ENCODE results near the gene VASH1.
"Not testable (repeated sequence)": the region's sequence is repeated elsewhere in the genome, so short reads cannot be mapped to it uniquely, and the experiment has no call there.

The VASH1 gene
- total RNA-seq: 2.8 to 48.3 (median 11.0) reads per million in 9 experiments

DNA sequence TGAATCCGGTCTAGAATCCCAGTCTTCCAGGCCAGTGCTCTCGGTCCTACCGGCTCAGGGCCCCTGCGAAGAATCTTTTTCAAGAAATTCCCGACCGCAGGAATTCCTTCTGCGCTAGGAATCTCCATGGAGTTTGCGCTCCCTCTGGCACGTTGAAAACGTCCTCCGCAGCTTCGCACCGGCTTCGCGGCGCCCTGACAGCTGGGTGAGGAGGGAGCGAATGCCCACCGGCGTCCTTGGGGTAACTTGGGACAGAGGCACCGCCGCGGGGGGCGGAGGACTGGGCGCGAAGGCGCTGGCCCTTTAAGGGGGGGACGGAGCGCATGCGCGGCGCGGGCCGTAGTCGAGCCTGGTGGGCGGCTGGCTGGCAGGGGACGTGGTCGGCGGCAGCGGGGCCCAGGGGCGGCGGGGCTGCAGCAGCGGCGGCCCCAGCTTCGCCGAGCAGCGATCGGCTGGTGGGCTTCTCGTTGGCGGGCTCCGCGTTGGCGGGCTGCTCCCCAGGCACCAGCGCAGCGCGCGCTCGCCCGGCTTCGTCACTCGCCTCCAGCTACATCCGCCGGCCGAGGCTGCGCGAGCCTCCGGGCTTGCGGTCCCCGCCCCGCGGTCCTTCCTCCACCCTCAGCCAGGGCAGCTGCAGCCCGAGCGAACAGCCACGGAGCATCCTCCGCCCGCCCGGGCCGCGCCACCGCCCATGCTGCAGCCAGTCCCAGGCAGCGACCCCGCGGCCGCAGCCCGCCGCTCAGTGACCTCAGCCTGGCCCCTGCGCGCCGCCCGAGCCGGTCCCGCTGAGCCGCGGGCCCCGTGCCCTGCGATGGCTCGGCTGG lies at the start of gene VASH1:
Gene VASH1 (plus strand): TSS at position 333 of the 824 bp plus-strand sequence. CDS start 1,354 bp downstream, outside the sequence.
- Mint-ChIP-seq H3K36me3 (ENCODE audit: insufficient read depth) (peaks cover 3% of the 10 kb centered on the region), H3K27me3 (peaks cover 22 to 38% of the 10 kb centered on the region in 2 donors), H3K4me3 (peak within 1 kb of the TSS; percentile 81 to 86), H3K27ac (peak within 1 kb of the TSS; percentile 65 to 87), H3K4me1 (ENCODE audit: low read depth in 2 of 2) (peaks cover 0 to 15% of the 10 kb centered on the region in 2 donors), H3K9me3 (no peaks in the 10 kb centered on the region)
- ATAC-seq (replicated peaks) (peak; percentile 84), DNase-seq (peak; percentile 30 to 53 (median 38))

DNA sequence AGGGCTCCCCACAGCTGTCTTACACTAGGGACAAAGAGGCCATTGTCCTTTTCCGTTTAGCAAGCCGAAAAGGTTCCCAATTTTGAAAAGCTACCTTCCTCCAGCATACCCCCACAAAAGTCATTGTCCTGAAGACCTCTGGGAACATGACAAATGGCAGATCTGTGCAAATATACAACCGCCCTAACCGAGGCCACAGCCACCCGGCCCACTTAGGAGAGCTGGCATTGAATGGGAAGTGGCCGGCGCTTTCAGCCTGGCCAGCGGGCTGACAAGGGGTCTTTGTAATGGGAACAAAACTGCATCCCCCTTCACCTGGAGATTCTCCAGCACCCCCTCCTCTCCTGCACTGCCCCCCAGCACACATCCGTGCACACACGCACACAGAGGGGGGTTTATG lies 48.1 kb upstream of the VASH1 start:
- H3K36me3 Mint-ChIP-seq (ENCODE audit: insufficient read depth): no peaks in the 10 kb centered on the region
- DNase-seq: no peak
- no peak overlapping the region for H3K4me3 Mint-ChIP-seq
- H3K27ac Mint-ChIP-seq: no peak overlapping the region
- no peaks in the 10 kb centered on the region for H3K4me1 Mint-ChIP-seq (ENCODE audit: low read depth in 2 of 2)
- H3K27me3 Mint-ChIP-seq: peaks cover 20 to 60% of the 10 kb centered on the region in 2 donors
- ATAC-seq (replicated peaks): no peak
- no peaks in the 10 kb centered on the region for H3K9me3 Mint-ChIP-seq

DNA sequence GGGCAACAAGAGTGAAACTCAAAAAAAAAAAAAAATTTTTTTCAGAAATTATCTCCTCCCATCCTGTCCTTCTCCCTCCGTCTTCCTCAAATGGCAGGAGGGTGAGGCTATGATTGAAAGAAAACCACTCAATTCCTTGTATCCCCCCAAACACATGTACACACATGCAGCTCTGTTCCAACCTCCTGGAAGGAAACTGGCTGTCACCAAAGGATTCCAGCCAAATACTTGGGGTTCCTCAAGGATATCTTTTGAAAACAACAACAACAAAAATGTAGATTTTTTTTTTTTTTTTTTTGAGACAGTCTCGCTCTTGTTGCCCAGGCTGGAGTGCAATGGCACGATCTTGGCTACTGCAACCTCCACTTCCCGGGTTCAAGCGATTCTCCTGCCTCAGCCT lies 46.8 kb upstream of the VASH1 start:
- no peaks in the 10 kb centered on the region for H3K4me1 Mint-ChIP-seq (ENCODE audit: low read depth in 2 of 2)
- ATAC-seq (replicated peaks): no peak
- DNase-seq: no peak
- H3K27ac Mint-ChIP-seq: no peak overlapping the region
- H3K4me3 Mint-ChIP-seq: no peak overlapping the region
- no peaks in the 10 kb centered on the region for H3K36me3 Mint-ChIP-seq (ENCODE audit: insufficient read depth)
- H3K27me3 Mint-ChIP-seq: peaks cover 23 to 72% of the 10 kb centered on the region in 2 donors
- H3K9me3 Mint-ChIP-seq: no peaks in the 10 kb centered on the region

DNA sequence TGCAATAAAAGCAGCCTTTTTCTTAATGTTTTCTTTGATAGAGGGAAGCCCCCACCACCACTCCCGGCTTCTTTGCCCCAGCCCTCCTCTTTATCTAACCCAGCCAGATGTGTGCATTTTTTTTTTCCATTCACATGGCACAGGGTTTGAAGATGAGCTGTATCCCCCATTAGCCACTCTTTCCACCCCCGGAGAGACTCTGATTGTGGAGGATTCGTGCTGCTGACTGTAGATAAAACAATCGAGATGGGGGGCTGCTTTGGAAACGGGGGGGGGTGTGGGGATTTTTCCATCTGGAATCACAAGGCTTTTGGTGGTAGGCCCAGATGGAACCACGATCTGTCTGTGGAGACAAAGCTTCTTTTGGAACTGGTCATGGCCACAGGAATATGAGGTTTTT lies 46.2 kb upstream of the VASH1 start:
- ATAC-seq (replicated peaks) (no peak), DNase-seq (no peak)
- Mint-ChIP-seq H3K4me1 (ENCODE audit: low read depth in 2 of 2) (no peaks in the 10 kb centered on the region), H3K27me3 (peaks cover 23 to 78% of the 10 kb centered on the region in 2 donors), H3K4me3 (no peak overlapping the region), H3K27ac (no peak overlapping the region), H3K9me3 (no peaks in the 10 kb centered on the region), H3K36me3 (ENCODE audit: insufficient read depth) (no peaks in the 10 kb centered on the region)

GRCh38 chr14:76715511-76716081 lies 45.7 kb upstream of the VASH1 start:
- H3K4me3 Mint-ChIP-seq: no peak overlapping the region
- H3K36me3 Mint-ChIP-seq (ENCODE audit: insufficient read depth): no peaks in the 10 kb centered on the region
- DNase-seq: no peak
- peaks cover 23 to 78% of the 10 kb centered on the region in 2 donors for H3K27me3 Mint-ChIP-seq
- no peak overlapping the region for H3K27ac Mint-ChIP-seq
- H3K9me3 Mint-ChIP-seq: no peaks in the 10 kb centered on the region
- no peak for ATAC-seq (replicated peaks)
- no peaks in the 10 kb centered on the region for H3K4me1 Mint-ChIP-seq (ENCODE audit: low read depth in 2 of 2)

GRCh38 chr14:76716285-76716684 lies 45.0 kb upstream of the VASH1 start:
- no peak for ATAC-seq (replicated peaks)
- Mint-ChIP-seq H3K4me1 (ENCODE audit: low read depth in 2 of 2) (no peaks in the 10 kb centered on the region), H3K36me3 (ENCODE audit: insufficient read depth) (no peaks in the 10 kb centered on the region), H3K4me3 (no peak overlapping the region), H3K9me3 (no peaks in the 10 kb centered on the region), H3K27me3 (peaks cover 23 to 74% of the 10 kb centered on the region in 2 donors), H3K27ac (no peak overlapping the region)
- DNase-seq: no peak

- no peaks in the 10 kb centered on the region for H3K36me3 Mint-ChIP-seq (ENCODE audit: insufficient read depth)
- ATAC-seq (replicated peaks) (no peak), DNase-seq (no peak)
- no peak overlapping the region for H3K27ac Mint-ChIP-seq
- no peak overlapping the region for H3K4me3 Mint-ChIP-seq
- H3K27me3 Mint-ChIP-seq: peaks cover 23 to 81% of the 10 kb centered on the region in 2 donors
- no peaks in the 10 kb centered on the region for H3K9me3 Mint-ChIP-seq
- no peaks in the 10 kb centered on the region for H3K4me1 Mint-ChIP-seq (ENCODE audit: low read depth in 2 of 2)
Measured at GRCh38 chr14:76717508-76718290, 43.6 kb upstream of the VASH1 start.

- Mint-ChIP-seq H3K4me3 (no peak overlapping the region), H3K4me1 (ENCODE audit: low read depth in 2 of 2) (no peaks in the 10 kb centered on the region), H3K36me3 (ENCODE audit: insufficient read depth) (no peaks in the 10 kb centered on the region), H3K27me3 (peaks cover 18 to 75% of the 10 kb centered on the region in 2 donors), H3K27ac (no peak overlapping the region), H3K9me3 (no peaks in the 10 kb centered on the region)
- ATAC-seq (replicated peaks) (no peak), DNase-seq (no peak)
Measured at GRCh38 chr14:76718306-76719040, 42.8 kb upstream of the VASH1 start.

- ATAC-seq (replicated peaks) (no peak), DNase-seq (no peak)
- no peak overlapping the region for H3K4me3 Mint-ChIP-seq
- no peaks in the 10 kb centered on the region for H3K9me3 Mint-ChIP-seq
- no peaks in the 10 kb centered on the region for H3K4me1 Mint-ChIP-seq (ENCODE audit: low read depth in 2 of 2)
- H3K27me3 Mint-ChIP-seq: peaks cover 16 to 70% of the 10 kb centered on the region in 2 donors
- H3K36me3 Mint-ChIP-seq (ENCODE audit: insufficient read depth): no peaks in the 10 kb centered on the region
- H3K27ac Mint-ChIP-seq: no peak overlapping the region
Measured at GRCh38 chr14:76719666-76720065, 41.6 kb upstream of the VASH1 start.

DNA sequence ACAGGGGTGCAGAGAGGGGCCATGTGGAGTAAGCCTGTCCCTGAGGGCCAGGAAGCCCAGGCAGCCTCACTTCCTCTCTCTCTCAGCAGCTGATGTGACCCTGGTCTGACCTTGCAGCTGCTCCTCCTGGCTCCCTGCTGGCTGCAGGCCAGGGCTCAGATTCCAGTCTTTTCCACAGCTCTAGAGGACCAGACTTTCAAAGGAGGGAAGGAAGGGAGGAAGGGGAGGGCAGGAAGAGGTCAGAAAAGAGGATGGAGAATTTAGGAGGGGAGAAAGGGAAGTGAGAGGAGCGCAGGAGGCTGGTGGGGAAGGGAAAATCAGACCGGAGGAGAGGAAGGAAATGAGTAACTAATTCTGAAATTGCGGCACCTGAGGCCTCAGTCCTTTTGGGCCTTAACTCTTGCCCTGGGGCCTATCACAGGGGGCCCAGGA lies 40.9 kb upstream of the VASH1 start:
- Mint-ChIP-seq H3K27ac (peak overlapping the region; percentile 16 to 54), H3K9me3 (no peaks in the 10 kb centered on the region), H3K4me3 (no peak overlapping the region), H3K36me3 (ENCODE audit: insufficient read depth) (no peaks in the 10 kb centered on the region), H3K27me3 (peaks cover 22 to 72% of the 10 kb centered on the region in 2 donors), H3K4me1 (ENCODE audit: low read depth in 2 of 2) (no peaks in the 10 kb centered on the region)
- ATAC-seq (replicated peaks) (no peak), DNase-seq (no peak)

DNA sequence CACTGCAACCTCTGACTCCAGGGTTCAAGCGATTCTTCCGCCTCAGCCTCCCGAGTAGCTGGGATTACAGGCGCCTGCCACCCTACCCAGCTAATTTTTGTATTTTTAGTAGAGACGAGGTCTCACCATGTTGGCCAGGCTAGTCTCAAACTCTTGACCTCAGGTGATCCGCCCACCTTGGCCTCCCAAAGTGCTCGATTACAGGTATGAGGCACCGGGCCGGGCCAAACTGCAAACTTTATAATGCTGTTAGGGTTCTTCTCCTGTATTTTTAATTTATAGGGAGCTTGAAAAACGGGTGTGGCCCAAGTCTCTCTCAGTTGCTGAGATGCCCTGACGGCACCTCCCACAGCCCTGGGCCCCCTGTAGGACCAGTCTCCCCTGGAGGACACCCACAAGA lies 39.8 kb upstream of the VASH1 start:
- H3K9me3 Mint-ChIP-seq; H3K4me1 Mint-ChIP-seq (ENCODE audit: low read depth in 2 of 2); H3K36me3 Mint-ChIP-seq (ENCODE audit: insufficient read depth); H3K4me3 Mint-ChIP-seq; DNase-seq; ATAC-seq (replicated peaks); H3K27ac Mint-ChIP-seq: not testable (repeated sequence)
- peaks cover 29 to 74% of the 10 kb centered on the region in 2 donors for H3K27me3 Mint-ChIP-seq

- H3K36me3 Mint-ChIP-seq (ENCODE audit: insufficient read depth): no peaks in the 10 kb centered on the region
- DNase-seq: no peak
Measured at GRCh38 chr14:76724651-76725550, 36.4 kb upstream of the VASH1 start.

More at GRCh38 chr14:76724651-76725550, 36.4 kb upstream of the VASH1 start:
- H3K27ac Mint-ChIP-seq: no peak overlapping the region
- H3K27me3 Mint-ChIP-seq: peaks cover 44 to 73% of the 10 kb centered on the region in 2 donors
- no peak overlapping the region for H3K4me3 Mint-ChIP-seq
- no peak for ATAC-seq (replicated peaks)
- H3K4me1 Mint-ChIP-seq (ENCODE audit: low read depth in 2 of 2): no peaks in the 10 kb centered on the region
- no peaks in the 10 kb centered on the region for H3K9me3 Mint-ChIP-seq

Data from effector memory CD8-positive, alpha-beta T cell (primary cell).